Epithelial cell of proximal tubule (primary cell): ENCODE data around the gene MVK. TPM values are rescaled to one million over a fixed set of nuclear protein-coding genes. Genes with fewer than 3 reads are reported as not detected.

Source experiments
- DNase-seq: peaks from one replicate; pipeline ENCODE4 v3.0.0-alpha.2; 2011; ENCODE audit warnings: low read depth
- H3K4me3 ChIP-seq: 2 replicates; pipeline ENCODE4 v1.5.1; 2011; ENCODE audit warnings: low read depth, mild to moderate bottlenecking, low read length
- CTCF ChIP-seq: conservative IDR thresholded peaks from 2 replicates; pipeline ENCODE4 v1.5.1; 2012; ENCODE audit warnings: low read depth, mild to moderate bottlenecking, low read length
- total RNA-seq: library from RNA; depleted of rRNA; stranded (reverse); fragments of >200 nt; gene quantifications from 2 replicates; pipeline ENCODE4 v1.2.3, GENCODE V29; 2015

The MVK gene
- total RNA-seq, 1 donor from 2014 or later: 28.5 TPM

GRCh38 chr12:109624467-109624866 is 50.9 kb downstream of the MVK start:
- TF ChIP-seq CTCF: no peak
- no peak overlapping the region for H3K4me3 ChIP-seq
- DNase-seq: no peak

- H3K4me3 ChIP-seq: no peak overlapping the region
- peak; percentile 10 for TF ChIP-seq CTCF
- no peak for DNase-seq
Measured at GRCh38 chr12:109625131-109625559, 51.6 kb downstream of the MVK start.

GRCh38 chr12:109625749-109626377 is 52.3 kb downstream of the MVK start:
- no peak overlapping the region for H3K4me3 ChIP-seq
- no peak for DNase-seq
- no peak for TF ChIP-seq CTCF

GRCh38 chr12:109626378-109627115 is 53.0 kb downstream of the MVK start:
- no peak for TF ChIP-seq CTCF
- H3K4me3 ChIP-seq: no peak overlapping the region
- no peak for DNase-seq

- DNase-seq: no peak
Measured at GRCh38 chr12:109627633-109628032, 54.0 kb downstream of the MVK start.

GRCh38 chr12:109630107-109630506 is 56.5 kb downstream of the MVK start:
- no peak for DNase-seq
- H3K4me3 ChIP-seq: no peak overlapping the region
- TF ChIP-seq CTCF: no peak

More at GRCh38 chr12:109627633-109628032, 54.0 kb downstream of the MVK start:
- H3K4me3 ChIP-seq: no peak overlapping the region
- TF ChIP-seq CTCF: no peak

- no peak for TF ChIP-seq CTCF
- no peak for DNase-seq
- H3K4me3 ChIP-seq: no peak overlapping the region
Measured at GRCh38 chr12:109630815-109631214, 57.2 kb downstream of the MVK start.
